ENCODE measurements around the gene DOCK10.

Gene DOCK10

GRCh38 chr2:225041851-225042799 lies at the start of gene DOCK10:
TSS of gene DOCK10 (minus strand) at chr2:225042468. CDS start at chr2:225042374, 94 bp downstream.
- TF ChIP-seq CTCF (IDR thresholded peaks at IDR 0.05; ENCODE audit: insufficient read depth, low read depth, low read length, missing control alignments), result no peak
- H3K4me3 ChIP-seq (ENCODE audit: low read length), result peak within 1 kb of the TSS; percentile 39
- peak; percentile 35 for DNase-seq (ENCODE audit: low read depth)

GRCh38 chr2:225091336-225091735 lies 49.1 kb upstream of the DOCK10 start:
- no peak for TF ChIP-seq CTCF (IDR thresholded peaks at IDR 0.05; ENCODE audit: insufficient read depth, low read depth, low read length, missing control alignments)
- H3K4me3 ChIP-seq (ENCODE audit: low read length), result no peak overlapping the region
- DNase-seq (ENCODE audit: low read depth), result peak; percentile 95

- no peak overlapping the region for H3K4me3 ChIP-seq (ENCODE audit: low read length)
- DNase-seq (ENCODE audit: low read depth), result peak; percentile 71
- TF ChIP-seq CTCF (IDR thresholded peaks at IDR 0.05; ENCODE audit: insufficient read depth, low read depth, low read length, missing control alignments), result no peak
Observed at GRCh38 chr2:225090746-225091145, 48.5 kb upstream of the DOCK10 start.

- no peak for TF ChIP-seq CTCF (IDR thresholded peaks at IDR 0.05; ENCODE audit: insufficient read depth, low read depth, low read length, missing control alignments)
- no peak for DNase-seq (ENCODE audit: low read depth)
- no peak overlapping the region for H3K4me3 ChIP-seq (ENCODE audit: low read length)
Observed at GRCh38 chr2:225086915-225087314, 44.6 kb upstream of the DOCK10 start.

- no peak for DNase-seq (ENCODE audit: low read depth)
- H3K4me3 ChIP-seq (ENCODE audit: low read length), result no peak overlapping the region
- TF ChIP-seq CTCF (IDR thresholded peaks at IDR 0.05; ENCODE audit: insufficient read depth, low read depth, low read length, missing control alignments), result no peak
Observed at GRCh38 chr2:225086439-225086838, 44.2 kb upstream of the DOCK10 start.

GRCh38 chr2:225083276-225083675 lies 41.0 kb upstream of the DOCK10 start:
- DNase-seq (ENCODE audit: low read depth), result no peak
- TF ChIP-seq CTCF (IDR thresholded peaks at IDR 0.05; ENCODE audit: insufficient read depth, low read depth, low read length, missing control alignments), result no peak
- no peak overlapping the region for H3K4me3 ChIP-seq (ENCODE audit: low read length)

All from epithelial cell of esophagus (primary cell).